Peyer's patch (tissue), 4 donors: ENCODE data around the gene CELA1.
A peak's percentile ranks its signal among the peaks of the same experiment; 100 is the strongest.

Experiments
- POLR2A ChIP-seq, 2 donors: fragments of 450-650 bp; IDR thresholded peaks; one replicate each; pipeline ENCODE4 v1.5.1; 2017; ENCODE audit warnings: antibody characterized with exemption in 2 of 2, mild to moderate bottlenecking in 2 of 2, moderate library complexity in 2 of 2
- TF ChIP-seq, protein P1 (sequence below), 6 experiments: fragments of 450-650 bp in 4 of 6; fragments of 200-600 bp in 2 of 6; sonication (generic) in 1 of 6; IDR thresholded peaks; one replicate each; pipeline ENCODE4 v1.5.1; 2017 to 2019; ENCODE audit warnings: antibody characterized with exemption in 6 of 6, mild to moderate bottlenecking in 3 of 6, moderate library complexity in 1 of 6

- TF ChIP-seq, protein P1, sequence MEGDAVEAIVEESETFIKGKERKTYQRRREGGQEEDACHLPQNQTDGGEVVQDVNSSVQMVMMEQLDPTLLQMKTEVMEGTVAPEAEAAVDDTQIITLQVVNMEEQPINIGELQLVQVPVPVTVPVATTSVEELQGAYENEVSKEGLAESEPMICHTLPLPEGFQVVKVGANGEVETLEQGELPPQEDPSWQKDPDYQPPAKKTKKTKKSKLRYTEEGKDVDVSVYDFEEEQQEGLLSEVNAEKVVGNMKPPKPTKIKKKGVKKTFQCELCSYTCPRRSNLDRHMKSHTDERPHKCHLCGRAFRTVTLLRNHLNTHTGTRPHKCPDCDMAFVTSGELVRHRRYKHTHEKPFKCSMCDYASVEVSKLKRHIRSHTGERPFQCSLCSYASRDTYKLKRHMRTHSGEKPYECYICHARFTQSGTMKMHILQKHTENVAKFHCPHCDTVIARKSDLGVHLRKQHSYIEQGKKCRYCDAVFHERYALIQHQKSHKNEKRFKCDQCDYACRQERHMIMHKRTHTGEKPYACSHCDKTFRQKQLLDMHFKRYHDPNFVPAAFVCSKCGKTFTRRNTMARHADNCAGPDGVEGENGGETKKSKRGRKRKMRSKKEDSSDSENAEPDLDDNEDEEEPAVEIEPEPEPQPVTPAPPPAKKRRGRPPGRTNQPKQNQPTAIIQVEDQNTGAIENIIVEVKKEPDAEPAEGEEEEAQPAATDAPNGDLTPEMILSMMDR (IDR thresholded peaks at IDR 0.05), result no peak
- TF ChIP-seq POLR2A (IDR thresholded peaks at IDR 0.05), result peak; percentile 34 to 78
Observed at GRCh38 chr12:51391283-51392123, 45.0 kb upstream of the CELA1 start, which contains the start of gene GALNT6.
